GM12872 (cell line): ENCODE measurements around the gene ZCCHC12.

Source experiments
- TF ChIP-seq, protein P1 (sequence below): IDR thresholded peaks from 3 replicates; pipeline ENCODE4 v1.5.1; 2011; ENCODE audit warnings: low read depth, mild to moderate bottlenecking, low read length, moderate library complexity; ENCODE audit not compliant: insufficient read depth

The ZCCHC12 gene

DNA sequence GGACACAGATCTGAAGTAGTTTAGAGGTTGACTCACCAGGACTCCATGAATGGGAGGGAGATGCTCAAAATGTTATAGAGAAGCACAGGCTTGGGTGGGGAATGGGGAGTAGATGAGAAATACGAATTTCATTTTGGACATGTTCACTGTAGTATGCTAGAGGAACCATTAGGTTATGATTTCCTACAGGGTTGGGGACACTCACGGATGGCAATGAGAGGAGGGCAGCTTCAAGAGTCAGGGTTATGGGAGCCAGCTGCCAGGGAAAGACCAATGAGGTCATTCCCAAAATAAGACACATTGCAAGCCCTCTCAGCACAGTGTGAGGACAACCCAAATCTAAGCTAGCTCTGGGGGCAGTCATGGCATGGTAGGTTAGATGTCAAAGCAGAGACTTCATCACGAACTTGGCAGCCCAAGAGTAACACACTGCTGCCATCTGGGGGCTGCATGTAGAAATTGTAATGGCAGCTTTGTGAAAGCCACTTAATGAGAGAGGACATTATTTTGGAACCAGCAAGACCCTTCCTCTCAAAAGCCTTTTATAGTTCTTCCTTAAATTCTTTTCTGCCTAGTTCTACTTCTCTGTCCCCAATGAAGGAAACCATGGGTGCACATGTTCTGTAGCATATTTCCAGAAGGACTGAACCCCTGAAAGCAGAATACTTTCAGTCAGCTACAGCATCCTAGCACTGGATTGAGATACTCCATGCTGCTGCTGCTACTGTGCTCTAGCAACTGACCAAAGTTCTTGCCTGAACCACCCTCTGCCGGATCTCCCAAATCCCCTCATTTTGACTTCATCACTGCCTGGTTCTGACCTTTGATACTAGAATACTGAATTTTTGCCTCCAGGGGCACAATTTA is 16.2 kb upstream of the ZCCHC12 start:
- TF ChIP-seq, protein P1, sequence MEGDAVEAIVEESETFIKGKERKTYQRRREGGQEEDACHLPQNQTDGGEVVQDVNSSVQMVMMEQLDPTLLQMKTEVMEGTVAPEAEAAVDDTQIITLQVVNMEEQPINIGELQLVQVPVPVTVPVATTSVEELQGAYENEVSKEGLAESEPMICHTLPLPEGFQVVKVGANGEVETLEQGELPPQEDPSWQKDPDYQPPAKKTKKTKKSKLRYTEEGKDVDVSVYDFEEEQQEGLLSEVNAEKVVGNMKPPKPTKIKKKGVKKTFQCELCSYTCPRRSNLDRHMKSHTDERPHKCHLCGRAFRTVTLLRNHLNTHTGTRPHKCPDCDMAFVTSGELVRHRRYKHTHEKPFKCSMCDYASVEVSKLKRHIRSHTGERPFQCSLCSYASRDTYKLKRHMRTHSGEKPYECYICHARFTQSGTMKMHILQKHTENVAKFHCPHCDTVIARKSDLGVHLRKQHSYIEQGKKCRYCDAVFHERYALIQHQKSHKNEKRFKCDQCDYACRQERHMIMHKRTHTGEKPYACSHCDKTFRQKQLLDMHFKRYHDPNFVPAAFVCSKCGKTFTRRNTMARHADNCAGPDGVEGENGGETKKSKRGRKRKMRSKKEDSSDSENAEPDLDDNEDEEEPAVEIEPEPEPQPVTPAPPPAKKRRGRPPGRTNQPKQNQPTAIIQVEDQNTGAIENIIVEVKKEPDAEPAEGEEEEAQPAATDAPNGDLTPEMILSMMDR: peak; percentile 62

DNA sequence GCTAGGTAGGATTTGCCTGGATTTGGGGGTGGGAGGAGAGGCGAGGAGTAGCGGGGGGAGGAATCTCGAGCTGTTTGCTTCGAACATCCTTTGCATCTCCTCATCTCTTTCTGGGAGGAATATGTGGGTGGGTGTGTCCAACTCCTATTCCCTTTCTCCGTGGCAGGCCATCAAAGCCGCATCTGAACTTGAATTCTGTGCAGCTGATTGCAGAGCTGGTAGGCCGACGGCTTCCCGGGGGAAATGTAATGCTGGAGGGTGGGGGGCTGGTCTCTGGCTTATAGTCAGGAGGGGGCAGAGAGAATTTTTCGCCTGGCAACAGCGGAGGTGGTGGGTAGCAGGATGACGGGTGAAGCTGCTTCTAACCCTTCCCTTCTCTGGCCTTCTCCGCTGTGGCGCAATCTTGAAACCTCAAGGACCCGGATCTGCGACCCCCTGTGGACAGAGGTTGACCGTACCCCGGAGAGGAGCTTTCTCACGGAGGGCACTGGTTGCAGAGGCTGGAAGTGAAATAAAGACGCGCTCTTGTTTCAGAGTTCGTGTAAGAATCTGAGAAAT is 628 bp downstream of the ZCCHC12 start:
- TF ChIP-seq, protein P1: no peak

DNA sequence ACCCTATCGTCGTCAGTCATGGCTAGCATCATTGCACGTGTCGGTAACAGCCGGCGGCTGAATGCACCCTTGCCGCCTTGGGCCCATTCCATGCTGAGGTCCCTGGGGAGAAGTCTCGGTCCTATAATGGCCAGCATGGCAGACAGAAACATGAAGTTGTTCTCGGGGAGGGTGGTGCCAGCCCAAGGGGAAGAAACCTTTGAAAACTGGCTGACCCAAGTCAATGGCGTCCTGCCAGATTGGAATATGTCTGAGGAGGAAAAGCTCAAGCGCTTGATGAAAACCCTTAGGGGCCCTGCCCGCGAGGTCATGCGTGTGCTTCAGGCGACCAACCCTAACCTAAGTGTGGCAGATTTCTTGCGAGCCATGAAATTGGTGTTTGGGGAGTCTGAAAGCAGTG is 1.6 kb downstream of the ZCCHC12 start:
- TF ChIP-seq, protein P1: no peak

DNA sequence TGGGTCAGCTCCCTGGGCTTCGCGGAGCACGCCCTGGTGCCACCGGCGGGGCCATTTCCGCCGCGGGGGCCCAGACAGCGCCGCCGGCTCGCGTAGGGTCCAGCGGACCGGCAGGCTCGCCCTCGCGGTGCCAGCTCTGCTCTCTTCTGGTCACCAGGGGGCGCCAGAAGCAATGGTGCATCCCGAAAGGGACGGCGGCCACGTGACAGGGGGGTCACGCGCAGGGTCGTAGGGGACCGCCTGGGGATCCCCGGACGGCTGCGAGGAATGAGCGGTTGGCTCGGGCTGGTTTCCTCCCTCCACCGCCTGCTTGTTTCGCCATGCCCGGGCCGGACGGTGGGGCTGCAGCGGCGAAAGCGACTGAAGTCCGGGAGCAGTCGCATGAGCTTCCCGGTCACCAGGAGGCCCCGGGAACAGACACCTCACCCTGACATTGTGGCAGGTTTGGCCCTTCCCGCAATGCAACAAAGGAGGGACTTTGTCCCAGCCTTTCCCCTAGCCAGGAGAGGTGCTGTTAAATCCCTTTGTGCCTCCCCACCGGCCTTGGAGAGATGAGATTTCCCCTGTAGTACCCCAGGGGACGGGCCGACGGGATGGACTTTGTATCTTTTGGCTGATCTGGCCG is 15.8 kb downstream of the ZCCHC12 start:
- TF ChIP-seq, protein P1: peak; percentile 52

DNA sequence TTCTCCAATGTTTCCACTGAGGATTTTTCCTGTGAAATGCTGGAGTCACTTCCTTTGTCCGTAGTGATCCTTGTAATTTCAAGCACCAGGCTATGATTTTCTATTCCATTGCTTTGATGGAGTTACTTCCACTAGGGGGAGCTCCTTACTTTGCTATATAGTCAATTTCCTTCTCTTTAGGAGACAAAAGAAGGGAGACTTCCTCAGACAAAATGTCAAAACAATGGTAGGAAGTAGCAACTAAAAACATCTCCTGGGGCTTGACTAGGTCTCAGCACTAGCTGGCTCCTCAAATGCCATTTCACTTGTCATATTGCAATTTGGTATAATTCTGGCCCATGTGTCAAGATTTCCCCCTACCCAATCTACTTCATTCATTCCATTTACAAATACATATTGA is 24.1 kb downstream of the ZCCHC12 start:
- TF ChIP-seq, protein P1: peak; percentile 56

DNA sequence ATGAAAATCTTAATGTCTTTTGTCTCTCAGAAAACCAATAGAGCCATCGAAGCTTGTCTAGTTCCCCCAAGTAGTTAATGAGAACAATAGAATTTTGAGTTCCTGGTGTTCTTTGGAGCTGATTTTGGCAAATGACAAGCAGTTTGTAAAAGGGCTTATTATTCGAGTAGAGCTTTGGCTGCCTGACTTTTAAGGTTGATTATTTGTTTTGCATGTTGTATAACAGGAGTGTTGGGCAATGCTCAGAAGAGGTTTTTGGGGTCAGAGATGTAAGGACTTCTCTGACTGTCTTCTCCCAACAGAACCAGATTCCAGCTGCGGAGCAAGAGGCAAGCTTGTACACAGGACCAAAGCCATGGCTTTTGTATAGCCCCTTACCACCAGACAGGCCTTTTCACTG is 30.0 kb downstream of the ZCCHC12 start:
- TF ChIP-seq, protein P1: no peak

DNA sequence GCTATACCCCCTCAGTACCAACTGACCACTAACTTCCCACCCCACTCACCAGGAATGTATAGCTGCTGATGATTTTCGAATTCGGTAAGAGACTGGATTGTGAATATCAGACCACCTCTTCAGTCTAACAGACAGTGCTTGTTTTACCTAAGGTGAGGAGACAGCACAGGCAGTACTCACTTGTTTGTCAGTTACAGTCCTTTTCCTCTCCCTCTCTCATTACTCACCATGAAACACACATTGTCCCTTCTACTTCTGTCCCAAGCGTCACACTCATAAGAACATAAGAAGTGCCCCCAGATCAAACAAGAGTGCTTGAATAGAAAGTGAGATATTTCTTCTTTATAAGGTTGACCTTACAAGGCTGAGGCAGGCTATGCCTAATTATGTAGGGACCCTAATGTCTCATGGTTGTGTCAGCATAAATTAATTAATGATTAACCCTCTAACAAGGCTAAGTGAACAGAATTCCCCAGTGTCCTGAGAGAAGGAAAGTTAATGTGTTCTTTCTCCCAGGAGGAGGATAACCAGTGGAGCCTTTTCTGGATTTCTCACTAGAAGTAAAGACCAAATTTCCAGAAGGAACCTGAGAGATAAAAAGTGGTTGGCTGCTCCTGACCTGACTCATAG is 32.2 kb downstream of the ZCCHC12 start:
- TF ChIP-seq, protein P1: no peak
